LNCAP (cell line): Measurements from ENCODE around the gene SALL1.

Experiments
- TF ChIP-seq, protein P1 (sequence below): fragments of 450-650 bp; IDR thresholded peaks from 2 replicates; pipeline ENCODE4 v1.5.1; 2017; ENCODE audit warnings: mild to moderate bottlenecking

SALL1 gene

DNA sequence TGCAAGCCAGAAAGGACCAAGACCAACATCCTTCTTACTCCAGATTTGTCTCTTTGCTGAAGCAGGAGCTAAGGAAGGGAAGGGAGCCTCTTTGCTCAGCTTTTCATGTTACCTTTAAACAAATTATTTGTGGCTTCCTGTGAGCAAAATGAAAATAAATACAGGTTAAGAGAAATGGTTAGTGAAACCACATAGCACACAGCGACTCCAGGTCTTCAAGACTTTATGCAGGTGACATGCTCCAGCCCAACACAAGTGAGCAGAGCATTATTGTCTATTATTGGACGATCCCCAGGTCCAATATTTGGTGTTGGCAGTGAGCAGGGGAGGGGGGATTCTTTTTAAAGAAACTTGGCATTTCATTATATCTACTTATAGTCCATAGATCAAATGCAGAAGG is 53.3 kb downstream of the SALL1 start:
- TF ChIP-seq, protein P1, sequence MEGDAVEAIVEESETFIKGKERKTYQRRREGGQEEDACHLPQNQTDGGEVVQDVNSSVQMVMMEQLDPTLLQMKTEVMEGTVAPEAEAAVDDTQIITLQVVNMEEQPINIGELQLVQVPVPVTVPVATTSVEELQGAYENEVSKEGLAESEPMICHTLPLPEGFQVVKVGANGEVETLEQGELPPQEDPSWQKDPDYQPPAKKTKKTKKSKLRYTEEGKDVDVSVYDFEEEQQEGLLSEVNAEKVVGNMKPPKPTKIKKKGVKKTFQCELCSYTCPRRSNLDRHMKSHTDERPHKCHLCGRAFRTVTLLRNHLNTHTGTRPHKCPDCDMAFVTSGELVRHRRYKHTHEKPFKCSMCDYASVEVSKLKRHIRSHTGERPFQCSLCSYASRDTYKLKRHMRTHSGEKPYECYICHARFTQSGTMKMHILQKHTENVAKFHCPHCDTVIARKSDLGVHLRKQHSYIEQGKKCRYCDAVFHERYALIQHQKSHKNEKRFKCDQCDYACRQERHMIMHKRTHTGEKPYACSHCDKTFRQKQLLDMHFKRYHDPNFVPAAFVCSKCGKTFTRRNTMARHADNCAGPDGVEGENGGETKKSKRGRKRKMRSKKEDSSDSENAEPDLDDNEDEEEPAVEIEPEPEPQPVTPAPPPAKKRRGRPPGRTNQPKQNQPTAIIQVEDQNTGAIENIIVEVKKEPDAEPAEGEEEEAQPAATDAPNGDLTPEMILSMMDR: no peak

DNA sequence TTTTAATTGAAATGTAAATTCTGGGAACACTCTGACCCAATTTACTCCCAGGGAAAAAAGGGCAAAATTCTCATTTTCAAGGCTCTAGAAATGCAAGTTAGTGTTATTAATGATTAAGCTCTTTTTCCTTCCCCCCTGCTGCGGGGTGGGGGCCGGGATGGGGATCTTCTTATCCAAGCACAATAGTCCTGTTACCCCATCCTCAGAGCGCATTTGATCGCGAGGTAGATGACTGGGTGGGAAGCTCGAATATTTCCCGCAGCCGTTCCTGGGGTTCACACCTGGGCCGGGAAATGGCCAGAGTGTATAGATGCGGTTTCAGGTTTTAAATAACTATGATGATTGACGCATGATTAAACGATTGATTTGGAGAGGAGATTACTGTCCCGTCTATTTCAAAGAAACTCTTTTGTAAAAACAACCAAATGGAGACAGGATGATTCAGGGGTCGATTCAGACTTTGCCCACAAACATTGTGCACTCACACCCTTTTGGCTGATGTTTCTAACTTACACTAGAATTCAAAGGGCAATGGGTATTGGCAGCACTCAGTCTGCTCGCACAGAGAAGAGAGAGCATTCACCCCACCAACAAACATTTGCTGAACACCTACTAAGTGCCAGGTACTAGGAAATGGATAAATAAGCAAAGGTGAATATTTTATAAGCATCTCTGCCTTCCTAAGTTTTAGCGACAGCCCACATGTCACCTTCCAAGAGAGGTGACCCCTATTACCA is 55.0 kb downstream of the SALL1 start:
- TF ChIP-seq, protein P1: no peak

DNA sequence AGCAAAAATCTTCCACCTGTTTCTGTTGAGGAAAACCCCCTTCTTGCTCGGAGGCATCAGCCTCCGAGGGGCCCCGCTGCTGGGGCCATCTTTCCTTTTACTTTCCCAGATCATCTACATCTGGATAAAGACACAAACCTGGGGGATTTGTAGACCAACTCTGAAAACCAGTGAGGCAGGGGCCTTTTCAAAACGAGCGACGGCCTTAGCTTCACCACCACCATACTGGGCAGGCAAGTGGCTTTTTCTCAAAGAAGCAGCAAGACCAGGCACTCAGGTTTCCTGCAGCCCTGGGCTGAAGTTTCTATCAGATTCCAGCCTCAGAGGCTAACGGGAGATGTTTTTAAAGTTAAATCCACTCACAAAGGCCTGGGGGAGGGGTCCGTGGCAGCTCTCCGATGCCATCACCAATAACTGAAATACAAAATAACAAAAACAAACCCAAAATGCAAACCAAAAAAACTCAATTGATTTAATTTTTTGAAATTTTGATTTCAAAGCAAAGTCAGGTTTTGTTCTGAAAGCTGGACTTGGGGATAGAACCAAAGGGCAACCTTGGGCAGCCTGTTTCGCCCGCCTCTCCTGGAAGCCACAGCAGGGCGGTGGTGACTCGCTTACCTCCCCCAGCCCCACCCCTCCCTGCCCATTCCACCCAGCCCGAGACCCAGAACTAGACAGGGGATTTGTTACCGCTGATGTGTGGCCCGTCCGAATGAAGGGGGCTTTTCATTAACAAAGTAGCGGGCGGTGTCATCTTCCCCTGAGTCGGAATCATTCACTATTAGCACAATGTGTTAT is 55.8 kb downstream of the SALL1 start:
- TF ChIP-seq, protein P1: no peak

DNA sequence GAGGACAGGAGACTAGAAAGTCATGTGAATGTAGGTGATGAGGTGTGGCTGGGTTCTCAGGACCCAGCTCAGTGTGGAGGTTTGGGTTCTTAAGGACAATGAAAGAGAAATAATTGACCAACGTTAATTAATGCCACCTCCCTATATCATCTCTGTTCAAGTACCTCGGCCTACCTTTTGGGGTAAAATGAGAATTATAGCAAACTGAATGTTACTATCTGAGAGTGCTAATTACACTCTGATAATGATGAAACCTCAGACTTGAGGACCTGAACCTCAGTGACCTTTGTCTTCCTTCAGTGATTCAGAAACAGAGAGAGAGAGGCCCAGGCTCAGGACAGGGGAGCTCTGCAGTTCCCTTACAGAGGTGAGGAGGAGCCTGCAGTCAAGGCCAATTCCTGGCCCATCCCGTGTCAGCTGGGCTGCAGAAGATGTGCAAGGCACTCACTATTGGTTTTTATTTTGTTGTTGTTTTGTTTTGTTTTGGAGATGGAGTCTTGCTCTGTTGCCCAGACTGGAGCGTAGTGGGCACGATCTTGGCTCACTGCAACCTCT is 57.3 kb downstream of the SALL1 start:
- TF ChIP-seq, protein P1: no peak
